ENCODE measurements around the gene HAND1.

HAND1 gene

GRCh38 chr5:154505567-154505966 is 27.5 kb upstream of the HAND1 start:
- DNase-seq = no peak

- DNase-seq = no peak
Observed at GRCh38 chr5:154503698-154504039, 25.6 kb upstream of the HAND1 start.

GRCh38 chr5:154502180-154502579 is 24.2 kb upstream of the HAND1 start:
- DNase-seq = no peak

- no peak for DNase-seq
Observed at GRCh38 chr5:154501566-154501965, 23.5 kb upstream of the HAND1 start.

- peak; percentile 21 for DNase-seq
Observed at GRCh38 chr5:154498994-154499393, 21.0 kb upstream of the HAND1 start.

- no peak for DNase-seq
Observed at GRCh38 chr5:154498591-154498990, 20.6 kb upstream of the HAND1 start.

GRCh38 chr5:154494036-154494435 is 16.0 kb upstream of the HAND1 start:
- DNase-seq = no peak

GRCh38 chr5:154493274-154493673 is 15.2 kb upstream of the HAND1 start:
- no peak for DNase-seq

- DNase-seq = no peak
Observed at GRCh38 chr5:154491941-154492340, 13.9 kb upstream of the HAND1 start.

GRCh38 chr5:154487541-154487940 is 9.5 kb upstream of the HAND1 start:
- no peak for DNase-seq

- DNase-seq = no peak
Observed at GRCh38 chr5:154486427-154486866, 8.4 kb upstream of the HAND1 start.

GRCh38 chr5:154485850-154486426 is 7.9 kb upstream of the HAND1 start:
- no peak for DNase-seq

- no peak for DNase-seq
Observed at GRCh38 chr5:154485096-154485491, 7.1 kb upstream of the HAND1 start.

- no peak for DNase-seq
Observed at GRCh38 chr5:154484393-154485095, 6.5 kb upstream of the HAND1 start.

- DNase-seq = no peak
Observed at GRCh38 chr5:154483654-154484392, 5.8 kb upstream of the HAND1 start.

GRCh38 chr5:154482528-154483449 is 4.8 kb upstream of the HAND1 start:
- DNase-seq = no peak

GRCh38 chr5:154481584-154482381 is 3.8 kb upstream of the HAND1 start:
- DNase-seq = no peak

GRCh38 chr5:154480847-154481246 is 2.8 kb upstream of the HAND1 start:
- no peak for DNase-seq

GRCh38 chr5:154479944-154480750 is 2.1 kb upstream of the HAND1 start:
- no peak for DNase-seq

- no peak for DNase-seq
Observed at GRCh38 chr5:154479160-154479943, 1.3 kb upstream of the HAND1 start.

GRCh38 chr5:154478752-154479159 is 729 bp upstream of the HAND1 start:
- no peak for DNase-seq
